ENCODE results near the gene SIDT1. TPM values are rescaled to one million over a fixed set of nuclear protein-coding genes. Genes with fewer than 3 reads are reported as not detected.
A peak's percentile ranks its signal among the peaks of the same experiment; 100 is the strongest.

SIDT1 gene
- total RNA-seq, 1 donor from 2014 or later: not detected

DNA sequence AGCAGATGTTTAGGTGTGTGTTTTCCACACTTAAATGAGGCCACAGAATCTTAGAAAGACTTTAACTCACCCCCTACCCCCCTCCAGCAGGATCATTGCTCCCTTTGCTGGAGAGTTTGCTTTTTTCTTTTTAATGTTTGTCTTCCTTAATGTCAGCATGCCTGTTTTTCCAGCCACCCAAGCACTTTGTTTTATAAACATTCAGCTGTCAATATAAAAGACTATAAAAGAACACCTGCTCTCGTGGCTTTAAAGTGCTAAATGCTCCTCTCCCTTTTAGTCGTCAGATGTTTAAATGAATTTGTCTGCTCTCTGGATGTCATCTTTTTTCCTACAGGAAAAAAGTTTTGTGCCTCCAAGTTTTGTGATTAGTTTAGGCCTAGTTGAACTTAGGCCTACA is 61.7 kb downstream of the SIDT1 start:
- no peak for DNase-seq (ENCODE audit: low read depth in 2 of 2)

DNA sequence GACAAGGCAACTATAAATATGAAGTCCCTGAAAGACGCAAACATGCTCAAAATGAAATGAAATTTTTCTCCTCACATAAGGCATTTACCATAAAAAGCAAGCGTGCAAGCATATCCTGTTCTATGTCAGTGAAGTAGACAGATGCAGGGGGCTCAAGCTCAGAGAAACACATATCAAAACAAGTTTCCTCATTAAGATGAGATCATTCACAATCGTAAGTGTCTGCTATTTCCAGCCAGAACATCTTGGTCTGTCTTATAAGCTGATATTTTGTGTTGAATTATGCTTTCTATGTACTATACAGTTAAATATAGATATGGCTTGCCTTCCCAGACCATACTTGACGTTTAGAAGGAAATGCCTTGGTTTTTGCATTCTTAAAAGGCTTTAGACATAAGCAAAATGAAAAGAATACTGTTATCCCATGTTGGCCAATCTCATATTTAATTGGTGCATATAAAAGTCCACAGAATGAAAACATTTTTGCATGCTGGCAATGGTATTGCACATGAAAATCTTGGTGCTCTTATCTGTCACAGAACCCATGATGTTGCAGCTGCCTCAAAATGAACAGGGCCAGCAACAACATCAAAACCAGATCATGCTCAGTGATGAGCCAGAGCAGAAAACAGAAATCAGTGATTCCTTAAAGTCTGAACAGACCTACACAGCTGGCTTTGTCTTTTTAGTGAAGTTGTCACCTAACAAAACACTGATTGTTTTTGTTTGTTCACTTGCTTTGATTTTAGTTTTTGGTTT is 65.4 kb downstream of the SIDT1 start:
- no peak for DNase-seq (ENCODE audit: low read depth in 2 of 2)

GRCh38 chr3:113600418-113601182 is 68.2 kb downstream of the SIDT1 start:
- DNase-seq (ENCODE audit: low read depth in 2 of 2): no peak

DNA sequence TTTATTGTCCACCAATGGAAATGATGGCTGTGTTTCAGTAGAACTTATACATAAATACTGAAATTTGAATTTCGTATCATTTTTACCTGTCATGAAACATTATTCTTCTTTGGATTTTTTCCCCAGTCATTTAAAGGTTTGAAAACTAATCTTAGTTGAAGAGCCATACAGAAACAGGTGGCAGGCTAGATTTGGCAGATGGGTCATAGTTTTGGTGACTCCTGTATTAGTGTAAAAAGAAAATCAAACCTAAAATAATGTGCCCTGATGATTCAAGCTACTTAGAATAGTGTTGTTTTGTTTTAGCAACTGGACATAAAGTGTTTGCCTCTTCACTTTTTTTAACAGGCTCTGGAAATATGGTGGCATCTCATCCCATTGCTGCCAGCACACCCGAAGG is 68.9 kb downstream of the SIDT1 start:
- no peak for DNase-seq (ENCODE audit: low read depth in 2 of 2)

GRCh38 chr3:113602256-113602655 is 69.9 kb downstream of the SIDT1 start:
- DNase-seq (ENCODE audit: low read depth in 2 of 2): no peak

DNA sequence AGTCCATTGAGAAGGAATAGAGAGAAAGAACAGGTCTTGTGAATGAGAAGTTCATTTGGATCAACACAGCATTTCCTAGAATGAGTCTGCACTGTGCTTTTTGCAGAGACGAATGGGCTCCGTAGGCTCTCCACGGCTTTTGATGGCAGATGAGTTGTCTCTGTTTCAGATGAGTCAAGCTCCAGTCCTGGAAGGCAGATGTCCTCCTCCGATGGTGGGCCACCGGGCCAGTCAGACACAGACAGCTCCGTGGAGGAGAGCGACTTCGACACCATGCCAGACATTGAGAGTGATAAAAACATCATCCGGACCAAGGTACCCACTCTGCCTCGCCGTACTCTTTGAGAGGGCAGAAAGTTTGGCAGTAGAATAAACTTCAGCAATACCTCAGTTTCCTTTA is 70.5 kb downstream of the SIDT1 start:
- DNase-seq (ENCODE audit: low read depth in 2 of 2): no peak

DNA sequence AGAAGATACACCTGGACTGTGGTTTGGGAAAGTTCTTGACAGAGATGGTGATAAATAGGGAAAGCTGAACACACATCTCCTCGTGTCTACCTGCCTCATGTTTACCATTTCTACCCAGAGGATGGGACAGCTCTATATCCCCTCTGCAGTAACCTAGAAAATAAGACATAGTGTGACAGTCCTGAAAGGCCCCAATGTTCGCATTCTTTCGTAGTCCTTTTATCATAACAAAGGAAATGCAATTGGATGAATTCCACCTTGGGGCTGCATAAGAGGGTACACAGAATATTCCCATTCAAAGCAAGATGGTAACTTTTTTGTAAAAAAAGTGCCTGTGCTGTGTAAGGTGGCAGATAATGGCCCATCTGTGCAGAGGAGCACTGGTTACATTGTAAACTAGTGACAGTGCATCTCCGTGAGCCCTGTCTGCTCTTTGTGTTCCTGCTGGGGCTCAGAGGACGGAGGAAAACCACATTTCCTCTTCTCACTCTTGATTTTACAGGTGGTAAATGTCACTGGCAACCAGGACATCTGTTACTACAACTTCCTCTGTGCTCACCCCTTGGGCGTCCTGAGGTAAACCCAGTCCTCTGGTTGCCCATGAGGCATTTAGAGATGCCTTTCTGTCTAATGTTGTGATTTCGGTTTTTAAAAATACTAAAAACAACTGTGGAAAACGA is 74.3 kb downstream of the SIDT1 start:
- peak in 1 of 2 donors; percentile 6 for DNase-seq (ENCODE audit: low read depth in 2 of 2)

- no peak for DNase-seq (ENCODE audit: low read depth in 2 of 2)
Observed at GRCh38 chr3:113607219-113607596, 74.9 kb downstream of the SIDT1 start.

- DNase-seq (ENCODE audit: low read depth in 2 of 2): peak; percentile 20 to 65
Observed at GRCh38 chr3:113614402-113614801, 82.0 kb downstream of the SIDT1 start.

DNA sequence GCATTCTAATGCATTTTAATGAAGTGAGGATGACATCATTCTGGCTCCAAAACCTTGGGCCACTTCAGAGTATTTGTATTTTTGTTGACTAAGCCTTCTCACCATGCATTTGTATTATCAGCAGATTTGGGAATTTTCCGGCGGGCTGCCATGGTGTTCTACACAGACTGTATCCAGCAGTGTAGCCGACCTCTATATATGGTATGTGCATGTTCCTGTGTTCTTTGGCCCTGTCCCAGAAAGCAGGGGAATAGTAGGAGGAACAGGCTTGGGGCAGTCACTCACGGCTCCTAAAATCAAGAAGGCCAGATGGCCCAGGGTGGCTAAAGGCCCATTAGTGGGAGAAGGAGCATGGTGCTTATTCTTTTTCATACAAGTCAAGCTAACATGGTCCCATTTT is 83.6 kb downstream of the SIDT1 start:
- peak in 1 of 2 donors; percentile 22 for DNase-seq (ENCODE audit: low read depth in 2 of 2)

- no peak for DNase-seq (ENCODE audit: low read depth in 2 of 2)
Observed at GRCh38 chr3:113617726-113618125, 85.4 kb downstream of the SIDT1 start.

- DNase-seq (ENCODE audit: low read depth in 2 of 2): no peak
Observed at GRCh38 chr3:113620091-113620490, 87.7 kb downstream of the SIDT1 start.

- peak in 1 of 2 donors; percentile 9 for DNase-seq (ENCODE audit: low read depth in 2 of 2)
Observed at GRCh38 chr3:113623324-113623723, 91.0 kb downstream of the SIDT1 start.

DNA sequence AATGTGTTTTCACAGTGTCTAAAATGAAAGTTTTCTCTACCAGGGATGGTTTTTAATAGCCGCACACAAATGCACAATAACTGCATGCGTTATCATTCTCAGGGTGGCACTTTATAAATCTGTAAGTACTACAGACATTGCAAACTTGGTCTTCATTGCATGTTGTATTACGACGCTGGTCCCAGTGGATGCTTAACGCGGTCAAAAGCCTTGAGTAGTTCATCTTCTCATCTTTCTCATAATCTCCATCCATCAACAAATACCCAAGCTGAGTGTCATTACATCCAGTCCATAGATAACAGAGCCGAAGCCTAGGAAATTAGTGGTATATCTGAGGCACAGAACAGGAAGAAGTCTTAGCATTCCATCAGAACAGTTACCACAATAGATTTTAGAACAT is 91.5 kb downstream of the SIDT1 start:
- no peak for DNase-seq (ENCODE audit: low read depth in 2 of 2)

DNA sequence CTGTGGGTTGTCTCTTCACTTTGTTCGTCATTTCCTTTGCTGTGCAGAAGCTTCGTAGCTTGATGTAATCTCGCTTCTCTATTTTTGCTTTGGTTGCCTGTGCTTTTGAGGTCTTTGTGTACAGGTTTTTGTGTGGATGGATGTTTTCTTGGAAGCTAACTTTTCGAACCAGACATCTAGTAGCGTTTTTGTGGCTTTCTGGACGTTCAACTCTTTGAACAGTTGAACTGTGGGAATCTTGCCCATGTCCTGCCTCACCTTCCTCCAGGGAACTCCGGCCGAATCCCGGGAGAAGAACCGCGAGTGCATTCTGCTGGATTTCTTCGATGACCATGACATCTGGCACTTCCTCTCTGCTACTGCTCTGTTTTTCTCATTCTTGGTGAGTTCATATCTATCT is 93.5 kb downstream of the SIDT1 start:
- DNase-seq (ENCODE audit: low read depth in 2 of 2): no peak

- DNase-seq (ENCODE audit: low read depth in 2 of 2): peak; percentile 70 to 76
Observed at GRCh38 chr3:113626503-113627371, 94.4 kb downstream of the SIDT1 start.

- peak in 1 of 2 donors; percentile 63 for DNase-seq (ENCODE audit: low read depth in 2 of 2)
Observed at GRCh38 chr3:113628316-113628715, 96.0 kb downstream of the SIDT1 start.

DNA sequence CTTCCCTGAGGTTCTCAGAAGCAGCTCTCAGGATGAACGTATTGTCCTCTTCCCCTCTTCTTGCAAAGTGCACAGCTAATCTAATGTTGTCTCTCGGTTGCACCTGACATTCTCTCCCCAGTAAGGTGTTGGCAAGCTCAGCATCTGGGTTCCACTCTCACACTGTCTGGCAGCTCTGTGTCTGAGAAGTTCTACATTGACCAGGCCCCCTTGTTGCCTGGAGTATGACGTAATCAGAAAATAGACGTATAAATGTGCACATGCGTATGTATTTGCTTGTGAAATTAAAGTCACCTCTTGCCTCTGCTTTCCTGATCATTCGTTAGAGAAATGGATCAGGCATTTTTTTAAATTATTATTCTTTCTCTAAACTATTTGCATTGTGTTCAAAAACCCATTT is 96.4 kb downstream of the SIDT1 start:
- DNase-seq (ENCODE audit: low read depth in 2 of 2): no peak

GRCh38 chr3:113629584-113630421 is 97.4 kb downstream of the SIDT1 start:
- DNase-seq (ENCODE audit: low read depth in 2 of 2): no peak

GRCh38 chr3:113630956-113631542 is 98.7 kb downstream of the SIDT1 start:
- no peak for DNase-seq (ENCODE audit: low read depth in 2 of 2)

Measured in lung microvascular endothelial cell (primary cell).